IPS DF 6.9 (cell line): ENCODE measurements around the gene IRAK1.

Experiments
- DNase-seq: peaks from one replicate; pipeline ENCODE4 v3.0.0-alpha.2; 2013; ENCODE audit warnings: low read depth, low spot score
- H3K27ac ChIP-seq: one replicate; pipeline ENCODE4 v1.5.1; 2013; ENCODE audit warnings: low read length, control low read depth
- H3K27me3 ChIP-seq: 2 replicates; pipeline ENCODE4 v1.6.1; 2013; ENCODE audit warnings: mild to moderate bottlenecking, low read length; ENCODE audit not compliant: control insufficient read depth, insufficient read depth
- H3K36me3 ChIP-seq: 2 replicates; pipeline ENCODE4 v1.6.1; 2013; ENCODE audit warnings: low read length; ENCODE audit not compliant: control insufficient read depth, insufficient read depth
- H3K4me1 ChIP-seq: 2 replicates; pipeline ENCODE4 v1.6.1; 2013; ENCODE audit warnings: low read length; ENCODE audit not compliant: control insufficient read depth, insufficient read depth
- H3K4me3 ChIP-seq: 2 replicates; pipeline ENCODE4 v1.5.1; 2013; ENCODE audit warnings: mild to moderate bottlenecking, low read length
- H3K9me3 ChIP-seq: 2 replicates; pipeline ENCODE4 v1.6.1; 2013; ENCODE audit warnings: low read length, inconsistent platforms; ENCODE audit not compliant: control insufficient read depth, insufficient read depth
- WGBS: extraction: QIAGEN DNeasy Blood & Tissue Kit; methylation state at CpG from one replicate; pipeline ENCODE4 v1.1.7; 2013; ENCODE audit warnings: mixed read lengths, missing lambda C conversion rate; ENCODE audit not compliant: insufficient read length, insufficient coverage; 5-methylcytosine and 5-hydroxymethylcytosine counted together

Gene IRAK1

GRCh38 chrX:154040307-154040756, 20.6 kb upstream of the IRAK1 start:
- H3K27me3 ChIP-seq = no peaks in the 10 kb centered on the region
- H3K36me3 ChIP-seq = no peaks in the 10 kb centered on the region
- no peak overlapping the region for H3K27ac ChIP-seq
- DNase-seq = no peak
- peaks cover 3% of the 10 kb centered on the region; the same call in 1 of the 2 replicates for H3K4me1 ChIP-seq
- no CpG with 5 or more reads among the region's 7 CpGs for WGBS
- H3K9me3 ChIP-seq = no peaks in the 10 kb centered on the region
- no peak overlapping the region for H3K4me3 ChIP-seq

- Histone ChIP-seq H3K9me3 (no peaks in the 10 kb centered on the region), H3K36me3 (no peaks in the 10 kb centered on the region), H3K4me3 (no peak overlapping the region), H3K27ac (no peak overlapping the region), H3K4me1 (peaks cover 3% of the 10 kb centered on the region; the same call in 1 of the 2 replicates), H3K27me3 (no peaks in the 10 kb centered on the region)
- WGBS = no CpG with 5 or more reads among the region's 11 CpGs
- DNase-seq = no peak
These were observed 19.9 kb upstream of the IRAK1 start for GRCh38 chrX:154039577-154039976.

GRCh38 chrX:154038656-154039055, 19.0 kb upstream of the IRAK1 start:
- H3K4me1 ChIP-seq = peaks cover 4% of the 10 kb centered on the region
- WGBS = no CpG with 5 or more reads among the region's 5 CpGs
- no peak overlapping the region for H3K4me3 ChIP-seq
- H3K9me3 ChIP-seq = no peaks in the 10 kb centered on the region
- no peaks in the 10 kb centered on the region for H3K36me3 ChIP-seq
- H3K27me3 ChIP-seq = peaks cover under 1% of the 10 kb centered on the region; the same call in 1 of the 2 replicates
- DNase-seq = no peak
- no peak overlapping the region for H3K27ac ChIP-seq

GRCh38 chrX:154037754-154038153, 18.1 kb upstream of the IRAK1 start:
- Histone ChIP-seq H3K36me3 (no peaks in the 10 kb centered on the region), H3K27ac (no peak overlapping the region), H3K27me3 (peaks cover 9% of the 10 kb centered on the region; the same call in 1 of the 2 replicates), H3K4me1 (peaks cover 5% of the 10 kb centered on the region), H3K4me3 (no peak overlapping the region), H3K9me3 (no peaks in the 10 kb centered on the region)
- no CpG with 5 or more reads among the region's 5 CpGs for WGBS
- DNase-seq = no peak

GRCh38 chrX:154036513-154036912, 16.8 kb upstream of the IRAK1 start:
- Histone ChIP-seq H3K4me3 (no peak overlapping the region), H3K27me3 (peaks cover 13% of the 10 kb centered on the region; the same call in 1 of the 2 replicates), H3K9me3 (no peaks in the 10 kb centered on the region), H3K36me3 (no peaks in the 10 kb centered on the region; the same call in 1 of the 2 replicates), H3K27ac (no peak overlapping the region), H3K4me1 (peaks cover 6% of the 10 kb centered on the region)
- no CpG with 5 or more reads among the region's 8 CpGs for WGBS
- no peak for DNase-seq

DNA sequence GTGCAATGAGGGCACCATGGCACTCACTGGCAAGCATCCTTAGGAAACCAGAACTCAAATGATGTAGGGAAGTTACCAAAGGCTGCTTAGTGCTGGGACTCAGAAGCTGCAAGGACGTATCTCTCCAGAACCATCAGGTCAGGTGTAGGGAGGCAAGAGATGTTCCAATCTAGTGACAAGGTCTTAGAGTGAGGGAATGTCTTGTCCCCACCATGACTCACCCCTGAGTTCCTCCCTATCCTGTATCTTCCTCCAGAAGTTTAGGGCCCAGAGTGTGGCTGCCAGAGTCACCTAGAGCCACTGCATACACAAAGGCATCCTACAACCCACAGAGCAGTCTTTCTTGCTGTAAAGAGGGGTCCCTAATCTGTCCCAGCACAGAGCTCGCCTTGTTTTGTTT, 14.1 kb upstream of the IRAK1 start:
- no peaks in the 10 kb centered on the region for H3K9me3 ChIP-seq
- no peak overlapping the region for H3K4me3 ChIP-seq
- no peak overlapping the region for H3K27ac ChIP-seq
- peaks cover 25% of the 10 kb centered on the region; the same call in 1 of the 2 replicates for H3K27me3 ChIP-seq
- H3K36me3 ChIP-seq = no peaks in the 10 kb centered on the region; the same call in 1 of the 2 replicates
- WGBS = no CpG with 5 or more reads among the region's 2 CpGs
- peaks cover 4% of the 10 kb centered on the region for H3K4me1 ChIP-seq
- DNase-seq = no peak

- Histone ChIP-seq H3K4me3 (no peak overlapping the region), H3K4me1 (peaks cover 4% of the 10 kb centered on the region), H3K27ac (no peak overlapping the region), H3K9me3 (no peaks in the 10 kb centered on the region), H3K36me3 (no peaks in the 10 kb centered on the region; the same call in 1 of the 2 replicates), H3K27me3 (peaks cover 25% of the 10 kb centered on the region; the same call in 1 of the 2 replicates)
- no CpG with 5 or more reads among the region's 9 CpGs for WGBS
- DNase-seq = no peak
These were observed 13.0 kb upstream of the IRAK1 start for GRCh38 chrX:154032653-154033052.

DNA sequence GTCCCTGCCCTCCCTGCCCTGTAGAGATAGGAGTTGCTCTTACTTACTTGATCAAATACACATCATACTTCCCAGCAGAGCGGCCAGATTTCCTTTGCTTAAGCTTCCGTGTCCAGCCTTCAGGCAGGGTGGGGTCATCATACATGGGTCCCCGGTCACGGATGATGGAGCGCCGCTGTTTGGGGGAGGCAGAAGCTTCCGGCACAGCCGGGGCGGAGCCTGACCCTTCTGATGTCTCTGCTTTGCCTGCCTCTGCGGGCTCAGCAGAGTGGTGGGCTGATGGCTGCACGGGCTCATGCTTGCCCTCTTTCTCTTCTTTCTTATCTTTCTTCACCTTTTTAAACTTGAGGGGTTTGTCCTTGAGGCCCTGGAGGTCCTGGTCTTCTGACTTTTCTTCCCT, 12.5 kb upstream of the IRAK1 start:
- no peak for DNase-seq
- H3K9me3 ChIP-seq = no peaks in the 10 kb centered on the region
- WGBS = no CpG with 5 or more reads among the region's 11 CpGs
- H3K27ac ChIP-seq = no peak overlapping the region
- H3K27me3 ChIP-seq = peaks cover 25% of the 10 kb centered on the region; the same call in 1 of the 2 replicates
- H3K4me1 ChIP-seq = peaks cover 4% of the 10 kb centered on the region
- H3K4me3 ChIP-seq = no peak overlapping the region
- no peaks in the 10 kb centered on the region; the same call in 1 of the 2 replicates for H3K36me3 ChIP-seq

- peaks cover 25% of the 10 kb centered on the region; the same call in 1 of the 2 replicates for H3K27me3 ChIP-seq
- H3K27ac ChIP-seq = no peak overlapping the region
- DNase-seq = no peak
- H3K4me3 ChIP-seq = no peak overlapping the region
- H3K9me3 ChIP-seq = no peaks in the 10 kb centered on the region
- WGBS = no CpG with 5 or more reads among the region's 29 CpGs
- H3K4me1 ChIP-seq = peaks cover 4% of the 10 kb centered on the region
- H3K36me3 ChIP-seq = no peaks in the 10 kb centered on the region; the same call in 1 of the 2 replicates
These were observed 11.1 kb upstream of the IRAK1 start for GRCh38 chrX:154030715-154031305.

- Histone ChIP-seq H3K4me1 (peaks cover 4% of the 10 kb centered on the region), H3K27ac (no peak overlapping the region), H3K4me3 (no peak overlapping the region), H3K9me3 (no peaks in the 10 kb centered on the region), H3K36me3 (no peaks in the 10 kb centered on the region; the same call in 1 of the 2 replicates), H3K27me3 (peaks cover 25% of the 10 kb centered on the region; the same call in 1 of the 2 replicates)
- DNase-seq = no peak
- WGBS = no CpG with 5 or more reads among the region's 20 CpGs
These were observed 10.6 kb upstream of the IRAK1 start for GRCh38 chrX:154030266-154030665.

GRCh38 chrX:154029439-154029838, 9.7 kb upstream of the IRAK1 start:
- Histone ChIP-seq H3K4me1 (peaks cover 4% of the 10 kb centered on the region), H3K36me3 (no peaks in the 10 kb centered on the region; the same call in 1 of the 2 replicates), H3K27me3 (peaks cover 25% of the 10 kb centered on the region; the same call in 1 of the 2 replicates), H3K9me3 (no peaks in the 10 kb centered on the region), H3K4me3 (no peak overlapping the region), H3K27ac (no peak overlapping the region)
- WGBS = no CpG with 5 or more reads among the region's 8 CpGs
- no peak for DNase-seq
